GM23248 (cell line): ENCODE measurements around the gene TOLLIP.
"Not testable (repeated sequence)": the region's sequence is repeated elsewhere in the genome, so short reads cannot be mapped to it uniquely, and the experiment has no call there.

ENCODE experiments used
- EZH2 ChIP-seq: fragments of 200-600 bp; sonication (generic); IDR thresholded peaks from 2 replicates; pipeline ENCODE4 v1.6.1; 2018; ENCODE audit warnings: antibody characterized with exemption, mild to moderate bottlenecking; ENCODE audit not compliant: insufficient read depth, poor library complexity, severe bottlenecking
- EZH2phosphoT487 ChIP-seq: fragments of 200-600 bp; sonication (generic); IDR thresholded peaks from 2 replicates; pipeline ENCODE4 v1.6.1; 2018; ENCODE audit warnings: antibody characterized with exemption, moderate library complexity, mild to moderate bottlenecking, low read depth; ENCODE audit not compliant: insufficient read depth

- TF ChIP-seq EZH2, EZH2phosphoT487: not testable (repeated sequence)
These were observed 42.5 kb downstream of the TOLLIP start for GRCh38 chr11:1266976-1267375.
